ENCODE measurements around the gene CEP95.
A peak's percentile ranks its signal among the peaks of the same experiment; 100 is the strongest.

Gene CEP95

GRCh38 chr17:64540118-64540776 lies 33.5 kb downstream of the CEP95 start:
- H3K4me1 ChIP-seq (ENCODE audit: control insufficient read depth in 1 of 2, insufficient read depth in 2 of 2, low read length in 2 of 2) = no peaks in the 10 kb centered on the region
- WGBS (ENCODE audit: extremely low coverage, insufficient coverage, insufficient read length) = no CpG with 5 or more reads among the region's 5 CpGs

GRCh38 chr17:64544742-64545141 lies 38.0 kb downstream of the CEP95 start:
- Histone ChIP-seq H3K27me3 (ENCODE audit: insufficient read depth, low read length) (no peaks in the 10 kb centered on the region), H4K8ac (ENCODE audit: low read depth, low read length) (no peak overlapping the region), H3K36me3 (ENCODE audit: control insufficient read depth in 1 of 2, insufficient read depth in 2 of 2, low read length in 2 of 2) (peaks cover 19 to 37% of the 10 kb centered on the region in 2 experiments), H3K4me1 (ENCODE audit: control insufficient read depth in 1 of 2, insufficient read depth in 2 of 2, low read length in 2 of 2) (no peaks in the 10 kb centered on the region), H4K91ac (ENCODE audit: low read depth, low read length) (no peak overlapping the region), H3K14ac (ENCODE audit: low read length) (no peak overlapping the region), H3K27ac (ENCODE audit: low read depth, low read length) (no peak overlapping the region), H3K4me2 (ENCODE audit: low read length) (no peak overlapping the region), H3K23ac (ENCODE audit: low read length) (no peak overlapping the region), H2BK5ac (ENCODE audit: low read depth, low read length, poor library complexity) (no peak overlapping the region), H2BK120ac (ENCODE audit: insufficient read depth, low read length, poor library complexity) (no peak overlapping the region), H3K4ac (ENCODE audit: low read depth, low read length) (no peak overlapping the region), H3K79me2 (ENCODE audit: control insufficient read depth, insufficient read depth, low read length, poor library complexity) (no peaks in the 10 kb centered on the region), H3K79me1 (ENCODE audit: low read length) (no peaks in the 10 kb centered on the region), H2BK12ac (ENCODE audit: low read length) (no peak overlapping the region), H3K4me3 (ENCODE audit: low read depth, low read length) (no peak overlapping the region), H2AFZ (ENCODE audit: insufficient read depth, low read length, poor library complexity) (no peak overlapping the region), H3K9me3 (ENCODE audit: insufficient read depth, low read depth, low read length) (peaks cover 2% of the 10 kb centered on the region), H3K9ac (ENCODE audit: low read length) (no peak overlapping the region), H2AK5ac (ENCODE audit: low read length) (no peak overlapping the region), H3K18ac (ENCODE audit: low read length) (no peak overlapping the region), H4K12ac (ENCODE audit: low read depth, low read length) (no peak overlapping the region)
- WGBS (ENCODE audit: extremely low coverage, insufficient coverage, insufficient read length) = no CpG with 5 or more reads among the region's 2 CpGs
- no peak for DNase-seq

More at GRCh38 chr17:64540118-64540776, 33.5 kb downstream of the CEP95 start:
- DNase-seq = peak; percentile 17 to 74
- H3K14ac ChIP-seq (ENCODE audit: low read length) = no peak overlapping the region
- no peaks in the 10 kb centered on the region for H3K79me1 ChIP-seq (ENCODE audit: low read length)
- no peak overlapping the region for H4K91ac ChIP-seq (ENCODE audit: low read depth, low read length)
- no peak overlapping the region for H2BK5ac ChIP-seq (ENCODE audit: low read depth, low read length, poor library complexity)
- no peak overlapping the region for H3K27ac ChIP-seq (ENCODE audit: low read depth, low read length)
- H2BK120ac ChIP-seq (ENCODE audit: insufficient read depth, low read length, poor library complexity) = no peak overlapping the region
- no peak overlapping the region for H4K12ac ChIP-seq (ENCODE audit: low read depth, low read length)
- H3K9me3 ChIP-seq (ENCODE audit: insufficient read depth, low read depth, low read length) = peaks cover 2% of the 10 kb centered on the region
- no peak overlapping the region for H3K4me2 ChIP-seq (ENCODE audit: low read length)
- H3K4ac ChIP-seq (ENCODE audit: low read depth, low read length) = no peak overlapping the region
- no peak overlapping the region for H3K23ac ChIP-seq (ENCODE audit: low read length)
- no peak overlapping the region for H3K9ac ChIP-seq (ENCODE audit: low read length)
- H2AFZ ChIP-seq (ENCODE audit: insufficient read depth, low read length, poor library complexity) = no peak overlapping the region
- no peak overlapping the region for H2AK5ac ChIP-seq (ENCODE audit: low read length)
- H3K18ac ChIP-seq (ENCODE audit: low read length) = no peak overlapping the region
- H3K27me3 ChIP-seq (ENCODE audit: insufficient read depth, low read length) = no peaks in the 10 kb centered on the region
- peaks cover 21 to 42% of the 10 kb centered on the region in 2 experiments for H3K36me3 ChIP-seq (ENCODE audit: control insufficient read depth in 1 of 2, insufficient read depth in 2 of 2, low read length in 2 of 2)
- H3K4me3 ChIP-seq (ENCODE audit: low read depth, low read length) = no peak overlapping the region
- no peaks in the 10 kb centered on the region for H3K79me2 ChIP-seq (ENCODE audit: control insufficient read depth, insufficient read depth, low read length, poor library complexity)
- no peak overlapping the region for H4K8ac ChIP-seq (ENCODE audit: low read depth, low read length)
- H2BK12ac ChIP-seq (ENCODE audit: low read length) = no peak overlapping the region

- no peak for DNase-seq
- no peak overlapping the region for H3K4me2 ChIP-seq (ENCODE audit: low read length)
- H2AFZ ChIP-seq (ENCODE audit: insufficient read depth, low read length, poor library complexity) = no peak overlapping the region
- H3K4ac ChIP-seq (ENCODE audit: low read depth, low read length) = no peak overlapping the region
- no CpG with 5 or more reads among the region's 7 CpGs for WGBS (ENCODE audit: extremely low coverage, insufficient coverage, insufficient read length)
- no peak overlapping the region for H3K9ac ChIP-seq (ENCODE audit: low read length)
- H3K9me3 ChIP-seq (ENCODE audit: insufficient read depth, low read depth, low read length) = peaks cover 2% of the 10 kb centered on the region
- no peaks in the 10 kb centered on the region for H3K27me3 ChIP-seq (ENCODE audit: insufficient read depth, low read length)
- no peak overlapping the region for H3K27ac ChIP-seq (ENCODE audit: low read depth, low read length)
- no peak overlapping the region for H3K14ac ChIP-seq (ENCODE audit: low read length)
- no peak overlapping the region for H4K12ac ChIP-seq (ENCODE audit: low read depth, low read length)
- no peaks in the 10 kb centered on the region for H3K79me2 ChIP-seq (ENCODE audit: control insufficient read depth, insufficient read depth, low read length, poor library complexity)
- peaks cover 15 to 31% of the 10 kb centered on the region in 2 experiments for H3K36me3 ChIP-seq (ENCODE audit: control insufficient read depth in 1 of 2, insufficient read depth in 2 of 2, low read length in 2 of 2)
- H3K4me3 ChIP-seq (ENCODE audit: low read depth, low read length) = no peak overlapping the region
- no peak overlapping the region for H2BK12ac ChIP-seq (ENCODE audit: low read length)
- no peak overlapping the region for H2BK5ac ChIP-seq (ENCODE audit: low read depth, low read length, poor library complexity)
- no peak overlapping the region for H2BK120ac ChIP-seq (ENCODE audit: insufficient read depth, low read length, poor library complexity)
- no peak overlapping the region for H4K91ac ChIP-seq (ENCODE audit: low read depth, low read length)
- no peaks in the 10 kb centered on the region for H3K79me1 ChIP-seq (ENCODE audit: low read length)
- H2AK5ac ChIP-seq (ENCODE audit: low read length) = no peak overlapping the region
- H3K4me1 ChIP-seq (ENCODE audit: control insufficient read depth in 1 of 2, insufficient read depth in 2 of 2, low read length in 2 of 2) = no peaks in the 10 kb centered on the region
- H4K8ac ChIP-seq (ENCODE audit: low read depth, low read length) = no peak overlapping the region
- no peak overlapping the region for H3K18ac ChIP-seq (ENCODE audit: low read length)
- H3K23ac ChIP-seq (ENCODE audit: low read length) = no peak overlapping the region
These were observed 39.9 kb downstream of the CEP95 start for GRCh38 chr17:64546716-64547115.

- Histone ChIP-seq H4K12ac (ENCODE audit: low read depth, low read length) (no peak overlapping the region), H2AK5ac (ENCODE audit: low read length) (no peak overlapping the region), H2BK12ac (ENCODE audit: low read length) (no peak overlapping the region), H3K23ac (ENCODE audit: low read length) (no peak overlapping the region), H3K79me1 (ENCODE audit: low read length) (no peaks in the 10 kb centered on the region), H3K4ac (ENCODE audit: low read depth, low read length) (no peak overlapping the region), H3K14ac (ENCODE audit: low read length) (no peak overlapping the region), H4K8ac (ENCODE audit: low read depth, low read length) (no peak overlapping the region), H3K4me2 (ENCODE audit: low read length) (no peak overlapping the region), H4K91ac (ENCODE audit: low read depth, low read length) (no peak overlapping the region), H3K27me3 (ENCODE audit: insufficient read depth, low read length) (no peaks in the 10 kb centered on the region), H2BK120ac (ENCODE audit: insufficient read depth, low read length, poor library complexity) (no peak overlapping the region), H3K9ac (ENCODE audit: low read length) (no peak overlapping the region), H3K36me3 (ENCODE audit: control insufficient read depth in 1 of 2, insufficient read depth in 2 of 2, low read length in 2 of 2) (peaks cover 12 to 27% of the 10 kb centered on the region in 2 experiments), H3K4me1 (ENCODE audit: control insufficient read depth in 1 of 2, insufficient read depth in 2 of 2, low read length in 2 of 2) (no peaks in the 10 kb centered on the region), H3K27ac (ENCODE audit: low read depth, low read length) (no peak overlapping the region), H2BK5ac (ENCODE audit: low read depth, low read length, poor library complexity) (no peak overlapping the region), H2AFZ (ENCODE audit: insufficient read depth, low read length, poor library complexity) (no peak overlapping the region), H3K18ac (ENCODE audit: low read length) (no peak overlapping the region), H3K79me2 (ENCODE audit: control insufficient read depth, insufficient read depth, low read length, poor library complexity) (no peaks in the 10 kb centered on the region), H3K4me3 (ENCODE audit: low read depth, low read length) (no peak overlapping the region), H3K9me3 (ENCODE audit: insufficient read depth, low read depth, low read length) (no peaks in the 10 kb centered on the region)
- no peak for DNase-seq
- no CpG with 5 or more reads among the region's 10 CpGs for WGBS (ENCODE audit: extremely low coverage, insufficient coverage, insufficient read length)
These were observed 40.5 kb downstream of the CEP95 start for GRCh38 chr17:64547319-64547718.
